Activated CD4-positive, alpha-beta memory T cell treated with anti-CD3 and anti-CD28 coated beads, Interleukin-2, amount 10 ng/mL, durations not matched to agents 7 days and 5 days (primary cell): ENCODE results near the gene HIF1A. TPM values are rescaled to one million over a fixed set of nuclear protein-coding genes. Genes with fewer than 3 reads are reported as not detected.

Experiments used
- CTCF ChIA-PET: fragments of 350-600 bp; sonication (Branson Sonifier 250); formaldehyde crosslinking; loops from one replicate; lab custom pipeline; 2021; ENCODE audit warnings: antibody characterized with exemption, inconsistent platforms; lab: Charles Lee
- POLR2A ChIA-PET: fragments of 350-600 bp; sonication (Branson Sonifier 250); formaldehyde crosslinking; loops from one replicate; lab custom pipeline; 2021; ENCODE audit warnings: antibody characterized with exemption; lab: Charles Lee
- DNase-seq: peaks from one replicate; pipeline ENCODE4 v3.0.0-alpha.2; 2020
- H3K27ac Mint-ChIP-seq: one replicate; pipeline ENCODE4 v1.8.0; 2021; ENCODE audit warnings: mild to moderate bottlenecking, mixed read lengths
- H3K27me3 Mint-ChIP-seq: one replicate; pipeline ENCODE4 v1.8.0; 2021; ENCODE audit warnings: mixed read lengths
- H3K36me3 Mint-ChIP-seq: one replicate; pipeline ENCODE4 v1.8.0; 2021; ENCODE audit warnings: low read depth, mixed read lengths
- H3K4me1 Mint-ChIP-seq: one replicate; pipeline ENCODE4 v1.8.0; 2021; ENCODE audit warnings: mixed read lengths
- H3K4me3 Mint-ChIP-seq: one replicate; pipeline ENCODE4 v1.8.0; 2021; ENCODE audit warnings: mild to moderate bottlenecking, mixed read lengths
- H3K9me3 Mint-ChIP-seq: one replicate; pipeline ENCODE4 v1.8.0; 2021; ENCODE audit warnings: mixed read lengths
- total RNA-seq, 2 experiments: library from RNA; stranded (reverse); gene quantifications; one replicate each; pipeline ENCODE4 v1.2.3, GENCODE V29; 2021

Gene HIF1A
- total RNA-seq, 2 experiments from 2014 or later = 153 to 158 TPM

DNA sequence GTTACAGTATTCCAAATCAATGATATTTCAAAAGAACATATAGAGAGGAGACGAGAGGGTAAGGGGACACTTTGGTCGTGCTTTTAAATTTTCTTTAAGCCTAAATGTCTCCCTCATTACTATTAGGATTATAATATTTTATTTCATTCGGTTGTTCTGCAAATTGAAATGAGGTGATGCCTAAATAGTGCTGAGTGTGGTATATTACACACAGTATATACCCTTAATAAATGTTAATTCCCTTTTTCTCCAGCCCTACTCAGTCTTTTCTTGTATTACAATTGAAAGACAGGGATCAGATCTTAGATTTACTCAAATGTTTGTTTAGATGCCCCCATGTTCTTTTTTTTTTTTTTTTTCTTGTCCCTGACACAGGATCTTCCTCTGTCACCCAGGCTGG, 74.6 kb downstream of the HIF1A start:
- DNase-seq = no peak
- ChIA-PET CTCF (interaction anchor here (0.6 kb wide), 1 partner anchor 13 kb away, joined by 3 read pairs; no protein-coding TSS in a partner anchor), POLR2A (no interaction called here)
- no peaks in the 10 kb centered on the region for H3K9me3 Mint-ChIP-seq
- H3K36me3 Mint-ChIP-seq = peaks cover 43% of the 10 kb centered on the region
- H3K27ac Mint-ChIP-seq = no peak overlapping the region
- H3K27me3 Mint-ChIP-seq = no peaks in the 10 kb centered on the region
- H3K4me1 Mint-ChIP-seq = peaks cover 15% of the 10 kb centered on the region
- H3K4me3 Mint-ChIP-seq = no peak overlapping the region

DNA sequence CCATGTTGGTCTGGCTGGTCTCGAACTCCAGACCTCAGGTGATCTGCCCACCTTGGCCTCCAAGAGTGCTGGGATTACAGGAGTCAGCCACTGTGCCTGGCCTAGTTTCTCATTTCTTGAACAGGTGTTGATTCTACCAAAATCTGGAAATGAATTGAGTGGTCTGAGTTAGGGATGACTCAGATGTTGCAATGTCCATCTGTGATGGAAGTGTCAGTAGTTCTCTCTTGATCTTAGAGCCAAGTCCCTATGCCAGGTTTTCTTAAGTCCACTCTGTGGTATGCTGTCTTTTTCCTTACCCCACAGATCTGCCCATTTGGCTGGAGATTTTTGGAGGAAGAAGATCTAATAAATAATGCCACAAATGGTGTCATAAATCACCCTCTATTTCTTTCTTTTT, 79.5 kb downstream of the HIF1A start:
- POLR2A ChIA-PET = no interaction called here

DNA sequence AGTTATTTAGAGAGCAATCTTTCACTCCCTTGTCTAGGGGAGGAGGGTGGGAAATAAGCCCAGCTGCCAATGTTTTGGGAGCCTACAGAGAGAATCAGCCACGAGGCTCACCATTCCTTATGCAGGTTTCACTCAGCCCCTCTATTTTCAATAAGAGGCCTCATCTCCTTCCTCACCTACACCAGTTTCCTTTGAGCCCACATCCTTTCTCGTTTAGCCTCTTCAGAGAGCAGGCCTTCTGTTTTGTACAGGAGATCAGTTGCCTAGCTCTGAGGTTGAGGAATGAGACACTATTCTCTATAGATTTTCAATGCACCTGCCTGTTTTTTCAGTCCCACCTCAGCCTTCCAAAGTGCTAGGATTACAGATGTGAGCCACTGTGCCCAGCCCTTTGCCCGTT, 84.8 kb downstream of the HIF1A start:
- ChIA-PET CTCF (interaction anchor here (1.1 to 1.2 kb wide), 2 partner anchors 57 to 305 kb away, joined by 3 to 4 read pairs; no protein-coding TSS in a partner anchor), POLR2A (interaction anchor here (1.0 to 1.5 kb wide), 2 partner anchors 18 to 124 kb away, joined by 4 read pairs; no protein-coding TSS in a partner anchor)
- H3K4me3 Mint-ChIP-seq = no peak overlapping the region
- peak overlapping the region; percentile 82 for H3K27ac Mint-ChIP-seq
- H3K4me1 Mint-ChIP-seq = peaks cover 32% of the 10 kb centered on the region
- peaks cover 51% of the 10 kb centered on the region for H3K36me3 Mint-ChIP-seq
- DNase-seq = peak; percentile 23
- H3K9me3 Mint-ChIP-seq = no peaks in the 10 kb centered on the region
- H3K27me3 Mint-ChIP-seq = no peaks in the 10 kb centered on the region

More for the DNA sequence above, 79.5 kb downstream of the HIF1A start:
- peaks cover 48% of the 10 kb centered on the region for H3K36me3 Mint-ChIP-seq
- H3K27ac Mint-ChIP-seq = no peak overlapping the region
- H3K9me3 Mint-ChIP-seq = no peaks in the 10 kb centered on the region
- peaks cover 18% of the 10 kb centered on the region for H3K4me1 Mint-ChIP-seq
- DNase-seq = no peak
- no peak overlapping the region for H3K4me3 Mint-ChIP-seq
- CTCF ChIA-PET = no interaction called here
- H3K27me3 Mint-ChIP-seq = no peaks in the 10 kb centered on the region

DNA sequence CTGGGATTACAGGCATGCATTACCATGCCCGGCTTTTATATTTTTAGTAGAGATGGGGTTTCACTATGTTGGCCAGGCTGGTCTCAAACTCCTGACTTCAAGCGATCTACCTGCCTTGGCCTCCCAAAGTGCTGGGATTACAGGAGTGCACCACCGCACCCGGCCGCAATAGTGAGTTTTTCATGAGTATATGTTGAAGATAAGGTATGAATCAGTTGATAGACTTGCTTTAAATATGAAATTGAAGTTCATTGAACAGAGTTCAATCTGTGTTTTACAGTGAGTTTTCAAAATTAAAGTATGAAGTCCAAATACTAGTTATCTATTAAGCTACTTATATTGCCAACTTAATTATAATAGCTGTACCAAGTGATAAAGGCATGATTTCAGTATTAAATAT, 102.0 kb downstream of the HIF1A start:
- no peaks in the 10 kb centered on the region for H3K27me3 Mint-ChIP-seq
- no peaks in the 10 kb centered on the region for H3K9me3 Mint-ChIP-seq
- ChIA-PET POLR2A (interaction anchor here (1.6 kb wide), 1 partner anchor 17 kb away, joined by 5 read pairs; no protein-coding TSS in a partner anchor), CTCF (interaction anchor here (1.8 kb wide), 1 partner anchor 40 kb away, joined by 9 read pairs; no protein-coding TSS in a partner anchor)
- no peak for DNase-seq
- peaks cover 5% of the 10 kb centered on the region for H3K36me3 Mint-ChIP-seq
- H3K27ac Mint-ChIP-seq = no peak overlapping the region
- no peak overlapping the region for H3K4me3 Mint-ChIP-seq
- H3K4me1 Mint-ChIP-seq = peaks cover 3% of the 10 kb centered on the region

Other genes starting within 250 kb of the HIF1A start
- 1 to 10 TPM; 5.5 to 6.0 TPM for gene SNAPC1, start 66.9 kb downstream of the HIF1A start, total RNA-seq
- not detected for gene SYT16, start 117.2 kb downstream of the HIF1A start, total RNA-seq